Measurements from ENCODE around the gene CRK. TPM values are rescaled to one million over a fixed set of nuclear protein-coding genes. Genes with fewer than 3 reads are reported as not detected.

Gene CRK
- total RNA-seq, 1 donor, result 149 TPM

DNA sequence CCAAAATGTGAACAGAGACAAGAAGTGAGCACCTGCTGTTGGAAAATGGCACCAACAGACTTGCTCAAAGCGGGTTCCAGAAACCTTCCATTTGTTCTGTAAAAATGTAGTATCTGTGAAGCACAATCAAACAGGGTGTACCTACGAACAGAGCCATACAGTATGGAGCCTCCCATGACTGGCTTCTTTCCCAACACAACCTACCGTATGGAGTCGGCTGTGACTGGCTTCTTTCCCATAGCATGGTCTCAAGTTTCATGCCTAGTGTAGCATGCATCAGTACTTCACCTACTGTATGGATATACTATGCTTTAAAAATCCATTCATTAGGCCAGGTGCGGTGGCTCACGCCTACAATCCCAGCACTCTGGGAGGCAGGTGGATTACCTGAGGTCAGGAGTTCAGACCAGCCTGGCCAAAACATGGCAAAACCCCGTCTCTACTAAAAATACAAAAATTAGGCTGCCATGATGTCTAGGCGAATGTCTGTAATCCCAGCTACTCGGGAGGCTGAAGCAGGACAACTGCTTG, 82.3 kb downstream of the CRK start:
- no peak overlapping the region for H3K4me3 ChIP-seq (ENCODE audit: low read depth, low read length)
- TF ChIP-seq CTCF (IDR thresholded peaks at IDR 0.05; ENCODE audit: insufficient read depth, low read depth, low read length), result no peak
- no peak for DNase-seq (ENCODE audit: low read depth)

- DNase-seq (ENCODE audit: low read depth), result no peak
- no peak for TF ChIP-seq CTCF (IDR thresholded peaks at IDR 0.05; ENCODE audit: insufficient read depth, low read depth, low read length)
- no peak overlapping the region for H3K4me3 ChIP-seq (ENCODE audit: low read depth, low read length)
Observed at GRCh38 chr17:1372618-1373017, 83.4 kb downstream of the CRK start.

GRCh38 chr17:1371893-1372590, 84.0 kb downstream of the CRK start:
- TF ChIP-seq CTCF (IDR thresholded peaks at IDR 0.05; ENCODE audit: insufficient read depth, low read depth, low read length), result no peak
- H3K4me3 ChIP-seq (ENCODE audit: low read depth, low read length), result no peak overlapping the region
- DNase-seq (ENCODE audit: low read depth), result no peak

Other genes with a start within 250 kb of the CRK start
- not detected in 2 replicates for gene BHLHA9, start 185.8 kb downstream of the CRK start, total RNA-seq
- gene TRARG1, start 176.6 kb downstream of the CRK start, total RNA-seq, result not detected in 2 replicates
- gene YWHAE, start 56.0 kb downstream of the CRK start, total RNA-seq, result 458 and 562 TPM in 2 replicates
- gene MYO1C, start 36.5 kb upstream of the CRK start, total RNA-seq, result 227 and 267 TPM in 2 replicates
- 19.9 and 23.5 TPM in 2 replicates for gene INPP5K, start 60.4 kb upstream of the CRK start, total RNA-seq
- 20.9 and 24.2 TPM in 2 replicates for gene PITPNA, start 106.6 kb upstream of the CRK start, total RNA-seq
- gene SLC43A2, start 172.6 kb upstream of the CRK start, total RNA-seq, result 3.5 and 8.6 TPM in 2 replicates
- gene SCARF1, start 189.5 kb upstream of the CRK start, total RNA-seq, result 0.64 and 1.3 TPM in 2 replicates
- gene RILP, start 193.6 kb upstream of the CRK start, total RNA-seq, result 7.4 and 9.1 TPM in 2 replicates
- gene PRPF8, start 228.6 kb upstream of the CRK start, total RNA-seq, result 107 and 117 TPM in 2 replicates